Sigmoid colon (tissue), 3 donors: ENCODE measurements around the gene PNKP.

Source experiments
- POLR2A ChIP-seq, 2 donors: fragments of 450-650 bp; IDR thresholded peaks; one replicate each; pipeline ENCODE4 v1.6.1; 2016; ENCODE audit warnings: antibody characterized with exemption in 2 of 2, mild to moderate bottlenecking in 2 of 2, moderate library complexity in 2 of 2
- TF ChIP-seq, protein P1 (sequence below), 4 experiments: fragments of 450-650 bp in 3 of 4; fragments of 200-600 bp in 1 of 4; IDR thresholded peaks; one replicate each; pipeline ENCODE4 v1.5.1; 2016 to 2019; ENCODE audit warnings: antibody characterized with exemption in 4 of 4, mild to moderate bottlenecking in 3 of 4, moderate library complexity in 2 of 4

DNA sequence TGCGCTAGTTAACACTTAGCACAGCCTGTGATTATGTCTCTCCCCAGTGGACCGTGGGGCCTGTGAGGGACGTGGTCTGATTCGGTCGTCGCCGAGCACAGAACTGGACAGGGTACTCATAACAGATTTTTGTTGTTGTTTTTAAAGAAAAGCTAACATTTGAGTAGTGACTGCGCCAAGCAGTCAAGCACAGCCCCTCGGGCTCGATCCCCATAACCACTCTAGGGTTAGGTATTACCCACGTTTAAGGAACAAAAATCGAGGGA lies 17.2 kb downstream of the PNKP start:
- TF ChIP-seq, protein P1, sequence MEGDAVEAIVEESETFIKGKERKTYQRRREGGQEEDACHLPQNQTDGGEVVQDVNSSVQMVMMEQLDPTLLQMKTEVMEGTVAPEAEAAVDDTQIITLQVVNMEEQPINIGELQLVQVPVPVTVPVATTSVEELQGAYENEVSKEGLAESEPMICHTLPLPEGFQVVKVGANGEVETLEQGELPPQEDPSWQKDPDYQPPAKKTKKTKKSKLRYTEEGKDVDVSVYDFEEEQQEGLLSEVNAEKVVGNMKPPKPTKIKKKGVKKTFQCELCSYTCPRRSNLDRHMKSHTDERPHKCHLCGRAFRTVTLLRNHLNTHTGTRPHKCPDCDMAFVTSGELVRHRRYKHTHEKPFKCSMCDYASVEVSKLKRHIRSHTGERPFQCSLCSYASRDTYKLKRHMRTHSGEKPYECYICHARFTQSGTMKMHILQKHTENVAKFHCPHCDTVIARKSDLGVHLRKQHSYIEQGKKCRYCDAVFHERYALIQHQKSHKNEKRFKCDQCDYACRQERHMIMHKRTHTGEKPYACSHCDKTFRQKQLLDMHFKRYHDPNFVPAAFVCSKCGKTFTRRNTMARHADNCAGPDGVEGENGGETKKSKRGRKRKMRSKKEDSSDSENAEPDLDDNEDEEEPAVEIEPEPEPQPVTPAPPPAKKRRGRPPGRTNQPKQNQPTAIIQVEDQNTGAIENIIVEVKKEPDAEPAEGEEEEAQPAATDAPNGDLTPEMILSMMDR (IDR thresholded peaks at IDR 0.05): no peak
- TF ChIP-seq POLR2A (IDR thresholded peaks at IDR 0.05): no peak
